ENCODE measurements around the gene CASS4. TPM values are rescaled to one million over a fixed set of nuclear protein-coding genes. Genes with fewer than 3 reads are reported as not detected.
"Not testable (repeated sequence)": the region's sequence is repeated elsewhere in the genome, so short reads cannot be mapped to it uniquely, and the experiment has no call there.

The CASS4 gene
- total RNA-seq, 1 donor from 2014 or later, result 0.16 TPM

DNA sequence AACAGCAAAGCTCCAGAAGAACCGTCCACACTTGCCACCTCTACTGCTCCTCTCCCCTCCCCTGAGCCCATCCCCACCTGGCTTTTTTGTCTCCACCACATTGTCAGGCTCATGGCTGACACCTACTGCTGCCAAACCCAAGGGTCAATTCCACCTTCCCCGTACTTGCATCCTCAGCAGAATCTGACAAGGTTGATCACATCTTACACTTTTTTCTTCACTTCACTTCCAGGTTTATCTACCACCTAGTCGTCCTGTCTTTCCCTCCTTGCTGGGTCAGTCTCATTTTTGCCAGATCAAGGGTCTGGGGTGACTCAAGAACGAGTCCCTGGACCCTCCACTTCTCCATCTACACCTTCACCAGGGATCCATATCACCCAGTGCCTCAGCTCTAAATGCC is 23.2 kb upstream of the CASS4 start:
- H3K9me3 Mint-ChIP-seq, result no peaks in the 10 kb centered on the region
- peak overlapping the region; percentile 33 for H3K4me3 Mint-ChIP-seq
- H3K36me3 Mint-ChIP-seq (ENCODE audit: low read depth), result peaks cover 19% of the 10 kb centered on the region
- H3K27me3 Mint-ChIP-seq (ENCODE audit: low read depth), result no peaks in the 10 kb centered on the region
- TF ChIP-seq, protein P1, sequence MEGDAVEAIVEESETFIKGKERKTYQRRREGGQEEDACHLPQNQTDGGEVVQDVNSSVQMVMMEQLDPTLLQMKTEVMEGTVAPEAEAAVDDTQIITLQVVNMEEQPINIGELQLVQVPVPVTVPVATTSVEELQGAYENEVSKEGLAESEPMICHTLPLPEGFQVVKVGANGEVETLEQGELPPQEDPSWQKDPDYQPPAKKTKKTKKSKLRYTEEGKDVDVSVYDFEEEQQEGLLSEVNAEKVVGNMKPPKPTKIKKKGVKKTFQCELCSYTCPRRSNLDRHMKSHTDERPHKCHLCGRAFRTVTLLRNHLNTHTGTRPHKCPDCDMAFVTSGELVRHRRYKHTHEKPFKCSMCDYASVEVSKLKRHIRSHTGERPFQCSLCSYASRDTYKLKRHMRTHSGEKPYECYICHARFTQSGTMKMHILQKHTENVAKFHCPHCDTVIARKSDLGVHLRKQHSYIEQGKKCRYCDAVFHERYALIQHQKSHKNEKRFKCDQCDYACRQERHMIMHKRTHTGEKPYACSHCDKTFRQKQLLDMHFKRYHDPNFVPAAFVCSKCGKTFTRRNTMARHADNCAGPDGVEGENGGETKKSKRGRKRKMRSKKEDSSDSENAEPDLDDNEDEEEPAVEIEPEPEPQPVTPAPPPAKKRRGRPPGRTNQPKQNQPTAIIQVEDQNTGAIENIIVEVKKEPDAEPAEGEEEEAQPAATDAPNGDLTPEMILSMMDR (conservative IDR thresholded peaks at IDR 0.05), result no peak
- H3K27ac Mint-ChIP-seq (ENCODE audit: unreplicated experiment), result peak overlapping the region; percentile 88
- DNase-seq (ENCODE audit: low read depth, low spot score), result no peak
- peaks cover 31% of the 10 kb centered on the region for H3K4me1 Mint-ChIP-seq

DNA sequence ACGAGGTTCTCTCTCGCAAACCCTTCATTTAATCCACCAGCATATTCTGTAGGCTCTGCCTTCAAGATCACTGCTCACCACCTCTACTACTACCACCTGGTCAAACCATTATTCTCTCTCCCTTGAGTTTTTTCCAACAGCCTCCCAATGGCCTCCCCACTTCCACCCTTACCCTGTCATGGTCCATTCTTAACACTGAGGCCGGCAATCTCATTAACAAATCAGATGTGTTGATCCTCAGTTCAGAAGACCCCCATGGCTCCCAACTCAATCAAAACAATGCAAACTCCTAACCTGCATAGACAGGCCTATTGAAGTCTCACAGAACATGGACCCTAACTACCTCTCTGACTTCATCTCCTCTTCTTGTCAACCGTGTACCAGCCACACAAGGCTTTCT is 22.3 kb upstream of the CASS4 start:
- Mint-ChIP-seq H3K27ac (ENCODE audit: unreplicated experiment) (no peak overlapping the region), H3K27me3 (ENCODE audit: low read depth) (no peaks in the 10 kb centered on the region), H3K4me3 (peak overlapping the region; percentile 79), H3K4me1 (peaks cover 33% of the 10 kb centered on the region), H3K9me3 (no peaks in the 10 kb centered on the region), H3K36me3 (ENCODE audit: low read depth) (peaks cover 17% of the 10 kb centered on the region)
- TF ChIP-seq, protein P1 (conservative IDR thresholded peaks at IDR 0.05), result no peak
- no peak for DNase-seq (ENCODE audit: low read depth, low spot score)

DNA sequence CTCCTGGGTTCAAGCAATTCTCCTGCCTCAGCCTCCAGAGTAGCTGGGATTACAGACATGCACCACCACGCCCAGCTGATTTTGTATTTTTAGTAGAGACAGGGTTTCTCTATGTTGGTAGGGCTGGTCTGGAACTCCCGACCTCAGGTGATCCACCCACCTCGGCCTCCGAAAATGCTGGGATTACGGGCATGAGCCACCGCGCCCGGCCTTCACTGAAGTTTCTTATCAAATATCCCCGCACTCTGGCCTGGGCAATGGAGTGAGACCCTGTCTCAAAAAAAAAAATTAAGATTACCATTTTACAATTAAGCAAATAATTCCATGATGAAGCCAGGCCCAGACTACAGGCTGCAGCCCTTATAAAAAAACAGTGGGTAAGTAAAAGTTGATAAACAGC is 21.7 kb upstream of the CASS4 start:
- not testable (repeated sequence) for H3K9me3 Mint-ChIP-seq; H3K27ac Mint-ChIP-seq (ENCODE audit: unreplicated experiment); H3K27me3 Mint-ChIP-seq (ENCODE audit: low read depth); DNase-seq (ENCODE audit: low read depth, low spot score); H3K4me3 Mint-ChIP-seq
- peaks cover 33% of the 10 kb centered on the region for H3K4me1 Mint-ChIP-seq
- H3K36me3 Mint-ChIP-seq (ENCODE audit: low read depth), result peaks cover 16% of the 10 kb centered on the region

DNA sequence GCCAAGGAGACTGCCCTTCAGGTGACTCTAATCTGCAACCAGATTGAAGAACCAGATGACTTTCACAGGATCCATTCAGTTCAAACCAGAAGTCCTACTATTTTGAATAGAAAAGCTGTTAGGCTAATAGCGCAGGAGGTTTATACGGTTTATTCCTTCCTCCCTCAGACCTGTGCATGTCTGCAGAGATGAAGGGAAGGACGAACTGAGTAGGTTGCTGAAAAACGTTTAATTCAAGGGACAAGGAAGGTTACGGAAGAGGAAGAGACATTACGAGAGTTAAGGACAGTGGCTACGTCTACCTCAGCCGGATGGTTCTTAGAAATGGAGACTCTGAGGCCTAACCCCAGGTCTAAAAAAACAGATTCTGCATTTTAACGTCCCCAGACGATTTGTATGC is 21.0 kb upstream of the CASS4 start:
- no peak overlapping the region for H3K4me3 Mint-ChIP-seq
- TF ChIP-seq, protein P1 (conservative IDR thresholded peaks at IDR 0.05), result no peak
- no peaks in the 10 kb centered on the region for H3K27me3 Mint-ChIP-seq (ENCODE audit: low read depth)
- H3K4me1 Mint-ChIP-seq, result peaks cover 33% of the 10 kb centered on the region
- peaks cover 15% of the 10 kb centered on the region for H3K36me3 Mint-ChIP-seq (ENCODE audit: low read depth)
- H3K27ac Mint-ChIP-seq (ENCODE audit: unreplicated experiment), result no peak overlapping the region
- no peaks in the 10 kb centered on the region for H3K9me3 Mint-ChIP-seq
- DNase-seq (ENCODE audit: low read depth, low spot score), result no peak

DNA sequence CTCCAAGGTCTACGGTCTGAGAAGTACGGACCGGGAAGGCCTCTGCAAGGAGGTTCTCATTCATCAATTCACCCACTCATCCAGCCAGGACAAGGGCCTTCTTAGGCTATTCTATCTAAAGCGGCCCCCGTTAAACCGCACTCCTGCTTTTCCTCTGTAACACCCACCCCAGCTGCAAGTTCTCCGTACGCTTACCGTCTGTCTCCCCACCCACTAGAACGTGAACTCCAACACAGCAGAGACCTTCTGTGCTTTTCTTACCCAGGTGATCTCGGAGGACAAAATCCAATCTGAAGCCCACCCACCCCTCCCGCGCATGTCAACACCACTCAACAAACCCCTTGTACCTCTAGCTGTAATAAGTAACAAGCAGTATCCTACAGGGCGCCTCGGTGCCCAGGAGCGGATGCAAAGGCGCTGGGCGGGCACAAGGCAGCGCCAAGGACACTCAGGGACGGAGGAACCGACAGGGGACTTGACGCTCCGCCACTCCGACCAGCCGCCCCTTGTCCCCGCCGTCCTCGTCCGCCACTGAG is 20.4 kb upstream of the CASS4 start:
- Mint-ChIP-seq H3K27ac (ENCODE audit: unreplicated experiment) (no peak overlapping the region), H3K4me1 (peaks cover 33% of the 10 kb centered on the region), H3K27me3 (ENCODE audit: low read depth) (no peaks in the 10 kb centered on the region), H3K36me3 (ENCODE audit: low read depth) (peaks cover 15% of the 10 kb centered on the region), H3K4me3 (no peak overlapping the region), H3K9me3 (no peaks in the 10 kb centered on the region)
- TF ChIP-seq, protein P1 (conservative IDR thresholded peaks at IDR 0.05), result no peak
- no peak for DNase-seq (ENCODE audit: low read depth, low spot score)

DNA sequence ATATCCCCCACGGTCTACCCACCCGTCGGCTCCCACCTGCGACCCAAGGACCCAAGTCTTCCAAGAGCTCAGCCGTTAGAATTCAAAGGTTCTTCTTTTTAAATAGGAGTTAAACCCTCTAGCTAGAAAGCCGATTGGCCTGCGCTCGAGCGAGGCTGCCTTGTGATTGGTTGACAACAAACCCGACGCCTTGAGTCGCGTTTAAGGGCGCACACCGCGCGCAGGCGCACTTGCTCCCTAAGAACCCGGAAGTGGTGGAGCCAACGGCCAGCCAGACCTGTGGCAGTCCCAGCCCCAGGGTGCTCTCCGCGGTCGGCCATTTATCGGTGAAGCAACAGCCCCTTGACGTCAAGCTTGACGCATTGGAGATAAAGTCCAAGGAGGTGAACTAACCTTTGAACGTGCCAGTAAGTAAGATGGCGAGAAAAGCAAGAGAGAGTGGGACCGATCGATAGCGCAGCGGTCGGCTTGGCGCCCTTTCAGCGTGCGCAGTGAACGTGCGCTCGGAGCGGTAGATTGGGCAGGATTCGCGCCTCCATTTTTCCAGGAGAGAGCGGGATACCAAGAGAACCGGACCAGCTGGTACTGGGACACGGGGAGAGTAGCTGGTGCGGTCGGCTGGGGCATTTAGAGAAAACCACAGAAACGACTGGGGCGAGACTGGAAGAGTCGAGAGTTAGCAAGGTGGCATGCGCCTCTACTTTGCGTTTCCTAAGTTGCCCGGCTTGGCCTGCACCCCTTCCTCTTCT is 19.8 kb upstream of the CASS4 start, which contains the start of the genes AURKA and CSTF1:
AURKA (minus strand) TSS at position 84 of the 749 bp plus-strand sequence. CDS start 4,018 bp downstream, outside the sequence.
CSTF1 (plus strand) TSS at position 514 of the 749 bp plus-strand sequence. CDS start 2,908 bp downstream, outside the sequence.
- H3K36me3 Mint-ChIP-seq (ENCODE audit: low read depth), result peaks cover 18% of the 10 kb centered on the region
- peak; percentile 96 for DNase-seq (ENCODE audit: low read depth, low spot score)
- no peaks in the 10 kb centered on the region for H3K9me3 Mint-ChIP-seq
- H3K4me3 Mint-ChIP-seq, result no peak within 1 kb of the TSS
- H3K27ac Mint-ChIP-seq (ENCODE audit: unreplicated experiment), result peak within 1 kb of the TSS; percentile 53
- TF ChIP-seq, protein P1 (conservative IDR thresholded peaks at IDR 0.05), result no peak
- H3K27me3 Mint-ChIP-seq (ENCODE audit: low read depth), result no peaks in the 10 kb centered on the region
- peaks cover 33% of the 10 kb centered on the region for H3K4me1 Mint-ChIP-seq

Data from neural crest cell (in vitro differentiated cells).